Keratinocyte (primary cell): ENCODE data around the gene KIFAP3. TPM values are rescaled to one million over a fixed set of nuclear protein-coding genes. Genes with fewer than 3 reads are reported as not detected.

Source experiments
- polyA plus RNA-seq, 5 experiments: library from polyadenylated mRNA; depleted of rRNA in 3 of 5; stranded (reverse) in 3 of 5; stranded (forward) in 1 of 5; unstranded in 1 of 5; fragments of >200 nt; gene quantifications; 1 replicate in 1 of 5; 2 replicates in 3 of 5; 3 replicates in 1 of 5; pipeline versions ENCODE4 v1.2.1 to v1.2.3, GENCODE V29; 2011 to 2012; ENCODE audit warnings: missing spikeins in 2 of 5, low read depth in 1 of 5, low replicate concordance in 1 of 5
- small RNA-seq, 3 experiments: library from RNA; depleted of rRNA; stranded (forward); fragments of <200 nt; gene quantifications; one replicate each; pipeline ENCODE3, GENCODE V24; 2012; ENCODE audit warnings: low read depth in 3 of 3, low replicate concordance in 1 of 3; ENCODE audit not compliant: insufficient read length in 3 of 3

The KIFAP3 gene
- polyA plus RNA-seq, 1 donor (not counting 4 experiments of a cell fraction or from before 2014, with no cell fraction given), result 25.2 TPM

Small RNAs within 50 kb of the gene (small RNA-seq; reads per million reads assigned to genes)
- 0 reads per million in 3 experiments for gene MRPS10P1

Other genes with a start within 250 kb of the KIFAP3 start
- 4.7 to 8.0 TPM (median 7.3 TPM) in 3 replicates for gene SCYL3, start 180.8 kb downstream of the KIFAP3 start, polyA plus RNA-seq
- not detected in 3 replicates for gene NTMT2, start 71.3 kb upstream of the KIFAP3 start, polyA plus RNA-seq